Kidney (tissue), 14 donors: Measurements from ENCODE around the gene ZNF431. TPM values are rescaled to one million over a fixed set of nuclear protein-coding genes. Genes with fewer than 3 reads are reported as not detected.
"Not testable (repeated sequence)": the region's sequence is repeated elsewhere in the genome, so short reads cannot be mapped to it uniquely, and the experiment has no call there.

Source experiments
- DNase-seq, 5 donors: peaks; one replicate each; pipeline ENCODE4 v3.0.0-alpha.2; 2013 to 2020
- FAIRE-seq: peaks from 2 replicates; lab custom pipeline; 2012; peaks lifted over from hg19 to GRCh38; lab: Jason Lieb, UNC
- H3K27ac ChIP-seq, 2 donors: one replicate each; pipeline ENCODE4 v1.7.0; 2013; ENCODE audit warnings: low read depth in 2 of 2, low read length in 2 of 2, inconsistent platforms in 1 of 2
- H3K27me3 ChIP-seq: one replicate; pipeline ENCODE4 v1.7.1; 2013; ENCODE audit warnings: low read length, inconsistent platforms; ENCODE audit not compliant: control insufficient read depth, insufficient read depth
- H3K36me3 ChIP-seq, 3 donors: one replicate each; pipeline versions ENCODE4 v1.7.0 to v1.7.1; 2013; ENCODE audit warnings: low read length in 3 of 3, control low read depth in 1 of 3, inconsistent platforms in 1 of 3; ENCODE audit not compliant: insufficient read depth in 3 of 3, control insufficient read depth in 2 of 3
- H3K4me1 ChIP-seq, 3 donors: one replicate each; pipeline versions ENCODE4 v1.7.0 to v1.7.1; 2013; ENCODE audit warnings: low read length in 3 of 3, inconsistent platforms in 1 of 3, low read depth in 1 of 3; ENCODE audit not compliant: control insufficient read depth in 2 of 3, insufficient read depth in 2 of 3
- H3K4me3 ChIP-seq, 3 donors: one replicate each; pipeline versions ENCODE4 v1.7.0 to v1.8.1; 2013; ENCODE audit warnings: low read length in 3 of 3, control low read depth in 1 of 3, inconsistent platforms in 1 of 3
- H3K9ac ChIP-seq, 3 donors: one replicate each; pipeline versions ENCODE4 v1.7.0 to v1.7.1; 2013; ENCODE audit warnings: low read length in 3 of 3, control low read depth in 1 of 3, inconsistent platforms in 1 of 3
- H3K9me3 ChIP-seq, 3 donors: one replicate each; pipeline versions ENCODE4 v1.7.0 to v1.7.1; 2013; ENCODE audit warnings: low read length in 3 of 3, control low read depth in 1 of 3, inconsistent platforms in 1 of 3; ENCODE audit not compliant: control insufficient read depth in 2 of 3, insufficient read depth in 1 of 3
- CTCF ChIP-seq: IDR thresholded peaks from 3 replicates; pipeline ENCODE4 v1.5.1; 2012; ENCODE audit warnings: mild to moderate bottlenecking, moderate library complexity, borderline replicate concordance; ENCODE audit not compliant: insufficient read depth; ENCODE audit errors: extremely low read depth
- intact Hi-C: fragments of 100-400 bp; cut with DNase I; formaldehyde crosslinking; loops from one replicate; pipeline ENCODE4 v1.11.1; 2022
- polyA plus RNA-seq: library from polyadenylated mRNA; stranded (reverse); fragments of 350-450 nt; fragmentation: Illumina TruSeq; extraction: RNeasy Lipid Tissue Mini Kit (QIAGEN cat#74804); gene quantifications from one replicate; pipeline ENCODE4 v1.2.3, GENCODE V29; 2014; ENCODE audit warnings: low read depth, low replicate concordance; ENCODE audit not compliant: insufficient read depth
- total RNA-seq: library from RNA; stranded (reverse); fragmentation: NEBNext Ultra II Directional; extraction: Animal tissue kit (Norgen Biotek cat#: 25700); gene quantifications from one replicate; pipeline ENCODE4 v1.2.1, GENCODE V29; 2021
- donor health status: control.
- donor health status: control.
- donor health status: control.
- donor health status: control.
- donor health status: control.
- donor health status: DM: yes; HTN: yes; CAD: no.
- donor health status: Normal renal cell carcinoma (clear cell type).

Gene ZNF431
- total and polyA plus RNA-seq, 2 donors from 2014 or later: 4.2 to 17.2 TPM

- FAIRE-seq (no peak), DNase-seq (no peak)
- no peaks in the 10 kb centered on the region for H3K36me3 ChIP-seq
- H3K9me3 ChIP-seq: no peaks in the 10 kb centered on the region
- no peak overlapping the region for H3K27ac ChIP-seq
- intact Hi-C loops: no loop called here
- H3K4me1 ChIP-seq: no peaks in the 10 kb centered on the region
- no peak overlapping the region for H3K9ac ChIP-seq
- no peak overlapping the region for H3K4me3 ChIP-seq
- TF ChIP-seq CTCF: no peak
- no peaks in the 10 kb centered on the region for H3K27me3 ChIP-seq
Observed at GRCh38 chr19:21134934-21135366, 6.9 kb upstream of the ZNF431 start.

- Histone ChIP-seq H3K36me3 (no peaks in the 10 kb centered on the region), H3K4me3 (no peak overlapping the region), H3K27me3 (no peaks in the 10 kb centered on the region), H3K9me3 (no peaks in the 10 kb centered on the region), H3K9ac (no peak overlapping the region), H3K4me1 (no peaks in the 10 kb centered on the region), H3K27ac (no peak overlapping the region)
- FAIRE-seq: no peak
- intact Hi-C loops: no loop called here
- no peak for TF ChIP-seq CTCF
- no peak for DNase-seq
Observed at GRCh38 chr19:21135433-21135832, 6.4 kb upstream of the ZNF431 start.

- DNase-seq: peak in 2 of 5 donors; percentile 8 to 29
- Histone ChIP-seq H3K4me1 (no peaks in the 10 kb centered on the region), H3K36me3 (no peaks in the 10 kb centered on the region), H3K4me3 (no peak overlapping the region), H3K9me3 (no peaks in the 10 kb centered on the region), H3K27me3 (no peaks in the 10 kb centered on the region), H3K27ac (no peak overlapping the region), H3K9ac (no peak overlapping the region)
- TF ChIP-seq CTCF: no peak
- no peak for FAIRE-seq
- intact Hi-C loops: no loop called here
Observed at GRCh38 chr19:21138130-21138529, 3.7 kb upstream of the ZNF431 start.

GRCh38 chr19:21141006-21141405, 834 bp upstream of the ZNF431 start:
- DNase-seq, H3K9me3 ChIP-seq, H3K27ac ChIP-seq, H3K27me3 ChIP-seq, H3K4me3 ChIP-seq, H3K4me1 ChIP-seq, H3K36me3 ChIP-seq, FAIRE-seq, intact Hi-C loops, H3K9ac ChIP-seq: not testable (repeated sequence)
